Glomerular visceral epithelial cell (primary cell): Measurements from ENCODE around the gene PTPRD.
"Not testable (repeated sequence)": the region's sequence is repeated elsewhere in the genome, so short reads cannot be mapped to it uniquely, and the experiment has no call there.

Source experiments
- DNase-seq: peaks from one replicate; pipeline ENCODE4 v3.0.0-alpha.2; 2016; ENCODE audit errors: extremely low spot score

The PTPRD gene

GRCh38 chr9:9319007-9319406 lies 1293.8 kb downstream of the PTPRD start:
- no peak for DNase-seq

DNA sequence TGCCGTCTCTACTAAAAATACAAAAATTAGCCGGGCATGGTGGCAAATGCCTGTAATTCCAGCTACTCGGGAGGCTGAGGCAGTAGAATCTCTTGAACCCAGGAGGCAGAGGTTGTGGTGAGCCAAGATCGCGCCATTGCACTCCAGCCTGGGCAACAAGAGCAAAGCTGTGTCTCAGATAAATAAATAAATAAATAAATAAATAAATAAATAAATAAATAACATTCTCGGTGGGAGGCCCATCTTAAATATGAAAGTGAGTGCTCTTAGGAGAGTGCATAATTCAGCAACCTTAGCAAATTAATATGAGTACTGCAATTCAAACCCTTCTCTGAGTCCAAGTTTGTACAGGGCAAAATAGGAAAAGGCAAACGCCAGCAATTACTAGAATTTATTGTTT lies 1302.1 kb downstream of the PTPRD start:
- not testable (repeated sequence) for DNase-seq

DNA sequence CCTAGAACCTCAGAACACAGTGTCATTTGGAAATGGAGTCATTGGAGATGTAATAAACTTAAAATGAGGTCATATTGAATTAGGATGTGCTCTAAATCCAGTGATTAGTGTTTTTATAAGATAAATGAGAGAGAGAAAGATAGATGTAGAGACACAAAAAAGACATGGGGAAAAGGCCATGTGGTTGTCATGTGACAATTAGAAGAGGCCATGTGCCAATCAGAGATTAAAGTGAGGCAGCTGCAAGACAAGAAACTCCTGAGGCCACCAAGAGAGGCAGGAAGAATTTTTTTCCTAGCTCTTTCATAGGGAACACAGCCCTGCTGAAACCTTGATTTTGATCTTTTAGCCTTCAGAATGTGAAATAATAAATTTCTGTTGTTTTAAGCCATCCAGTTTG lies 1307.2 kb downstream of the PTPRD start:
- no peak for DNase-seq

DNA sequence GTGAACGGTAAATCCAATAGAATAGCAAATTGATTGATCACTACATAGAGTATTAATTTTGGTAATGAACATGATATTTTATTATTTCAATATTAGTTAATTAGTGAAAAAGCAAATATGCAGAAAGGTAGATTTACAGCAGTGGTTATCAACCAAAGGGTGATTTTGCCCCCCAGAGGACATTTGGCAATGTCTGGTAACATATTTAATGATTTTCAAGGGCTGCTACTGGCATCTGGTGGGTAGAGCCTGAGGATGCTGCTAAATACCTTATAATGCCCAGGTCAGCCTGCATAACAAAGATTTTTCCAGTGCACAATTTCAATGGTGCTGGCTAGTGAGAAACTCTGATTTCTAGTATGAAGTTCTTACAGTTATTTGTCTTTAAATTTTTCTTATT lies 1313.7 kb downstream of the PTPRD start:
- no peak for DNase-seq

DNA sequence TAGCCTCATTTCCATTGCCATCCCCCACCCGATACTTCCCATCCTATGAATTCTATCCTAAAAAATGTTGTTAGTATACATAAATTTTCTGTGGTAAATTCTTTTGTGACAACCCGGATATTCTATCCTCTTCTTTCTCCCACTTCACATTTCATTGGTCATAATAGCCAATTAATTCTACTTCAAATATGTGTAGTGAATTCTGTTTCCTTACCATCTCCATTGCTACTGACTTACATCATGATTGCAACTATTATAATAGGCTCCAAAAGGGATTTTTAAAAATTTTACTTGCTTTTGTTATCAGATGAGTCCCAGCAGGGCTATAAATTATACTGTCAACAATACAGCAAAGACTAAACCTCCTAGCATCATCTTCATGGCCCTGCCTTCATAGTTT lies 1326.8 kb downstream of the PTPRD start:
- no peak for DNase-seq

GRCh38 chr9:9284201-9284600 lies 1328.6 kb downstream of the PTPRD start:
- DNase-seq: no peak

DNA sequence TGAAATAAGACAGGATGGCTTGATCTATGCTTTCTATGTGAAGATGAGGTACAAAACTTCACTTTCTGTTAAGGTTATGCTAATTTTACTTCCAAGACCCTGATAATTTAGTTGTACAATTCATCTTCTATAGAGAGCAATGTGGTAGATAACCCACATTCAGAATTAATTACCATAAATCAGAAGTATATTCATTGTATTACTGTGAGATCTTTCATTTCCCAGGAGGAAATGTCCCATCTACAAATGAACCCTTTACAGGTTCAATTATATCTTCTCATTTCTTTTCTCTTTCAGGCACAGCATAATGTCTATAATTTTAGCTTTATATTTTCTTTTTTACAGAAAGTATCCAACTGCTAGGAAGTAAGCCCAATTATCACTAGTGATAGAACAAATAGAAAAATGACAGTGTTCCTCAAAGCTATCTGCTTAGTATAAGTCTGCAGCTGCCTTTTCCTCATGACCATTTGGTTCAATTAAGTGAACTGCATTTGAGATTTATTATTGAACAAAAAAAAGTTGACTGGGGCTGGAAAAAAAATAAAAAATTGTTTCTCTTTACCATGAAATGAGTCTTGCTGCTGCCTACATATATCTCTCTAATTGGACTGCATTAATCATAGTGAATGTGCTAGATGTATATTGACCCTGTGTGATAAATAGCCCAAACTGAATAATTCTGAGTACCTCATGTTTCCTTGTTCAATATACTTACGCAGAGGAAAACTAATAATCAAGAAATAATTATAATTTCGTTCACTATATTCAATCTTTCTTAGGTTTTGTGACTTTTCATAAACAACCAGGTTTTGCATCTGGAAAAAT lies 1329.4 kb downstream of the PTPRD start:
- DNase-seq: no peak

- DNase-seq: no peak
Measured at GRCh38 chr9:9275601-9276000, 1337.2 kb downstream of the PTPRD start.

DNA sequence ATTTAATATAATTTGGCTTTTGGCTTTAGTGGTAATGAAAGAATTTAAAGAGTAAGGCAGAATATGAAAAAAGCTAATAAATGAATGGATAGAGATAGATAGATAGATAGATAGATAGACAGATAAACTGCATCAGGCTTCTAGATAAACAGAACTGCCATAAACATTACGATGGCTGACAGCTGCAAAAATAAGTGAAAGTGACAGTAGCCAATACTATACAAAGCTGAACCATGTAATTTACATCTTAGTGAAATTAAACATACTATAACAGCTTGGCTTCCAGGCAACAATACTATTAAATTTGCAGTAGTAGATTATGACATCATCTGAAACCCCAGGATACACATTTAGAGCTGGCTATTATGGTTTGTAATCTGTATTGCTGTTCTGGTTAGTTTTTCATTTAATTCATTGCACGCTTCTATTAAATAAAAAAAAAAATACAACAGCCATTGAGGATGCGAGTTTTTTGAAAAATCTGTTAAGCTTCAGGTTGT lies 1354.8 kb downstream of the PTPRD start:
- no peak for DNase-seq

DNA sequence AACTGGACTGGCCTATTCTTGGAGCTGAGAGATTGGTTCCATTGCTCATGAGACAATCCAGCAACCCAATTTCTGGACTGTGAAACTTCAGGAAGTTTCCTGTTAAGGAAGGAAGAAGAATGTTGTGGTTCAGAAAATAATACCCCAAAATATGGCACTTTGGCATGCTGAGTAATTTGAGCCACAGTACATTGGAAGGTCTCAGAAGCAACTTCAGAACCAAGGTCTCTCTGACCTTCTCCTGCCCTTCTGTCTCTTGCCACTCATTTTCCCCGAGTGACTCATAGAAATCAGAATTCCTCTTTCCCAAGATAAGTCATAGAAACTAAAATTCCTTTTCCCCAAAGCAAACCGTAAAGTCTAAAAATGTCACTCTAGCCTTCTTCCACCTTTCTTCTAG lies 1366.1 kb downstream of the PTPRD start:
- DNase-seq: no peak

- DNase-seq: no peak
Measured at GRCh38 chr9:9231946-9232345, 1380.9 kb downstream of the PTPRD start.

DNA sequence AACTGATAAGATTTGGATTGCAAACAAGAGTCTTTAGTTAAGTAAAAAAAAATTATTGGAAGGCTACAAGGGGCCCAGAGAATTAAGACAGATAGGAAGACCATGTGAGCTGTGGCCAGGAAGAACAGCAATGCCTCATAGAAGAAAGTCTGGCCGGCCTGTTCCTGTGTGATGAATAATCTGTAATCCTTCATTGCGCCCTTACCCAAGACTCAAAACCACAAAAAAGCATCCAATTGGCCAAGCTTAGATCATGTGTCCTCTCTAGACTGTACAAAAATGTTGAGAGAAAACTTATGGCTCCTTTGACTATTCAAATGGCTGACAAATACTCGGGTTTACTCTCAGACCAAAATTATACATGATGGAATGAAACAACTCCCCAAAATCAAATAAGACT lies 1383.5 kb downstream of the PTPRD start:
- no peak for DNase-seq

DNA sequence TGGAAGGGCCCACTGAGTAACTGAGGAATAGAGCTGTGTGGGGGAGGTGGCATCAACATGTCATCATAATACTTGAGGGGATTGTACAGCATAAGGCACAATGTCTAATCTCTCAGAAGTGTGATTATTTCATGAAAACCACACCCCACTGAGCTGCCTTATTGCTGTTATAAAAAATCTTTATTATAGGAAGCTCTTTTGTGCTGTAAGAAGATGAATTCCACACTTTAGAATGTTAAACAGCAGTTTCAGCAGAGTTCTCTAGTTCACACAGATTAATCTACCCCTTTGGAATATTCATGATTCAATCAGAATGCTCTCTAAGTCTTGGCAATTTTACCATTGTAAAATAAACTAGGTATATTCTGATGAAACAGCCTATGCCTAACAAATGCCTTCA lies 1389.6 kb downstream of the PTPRD start:
- no peak for DNase-seq

DNA sequence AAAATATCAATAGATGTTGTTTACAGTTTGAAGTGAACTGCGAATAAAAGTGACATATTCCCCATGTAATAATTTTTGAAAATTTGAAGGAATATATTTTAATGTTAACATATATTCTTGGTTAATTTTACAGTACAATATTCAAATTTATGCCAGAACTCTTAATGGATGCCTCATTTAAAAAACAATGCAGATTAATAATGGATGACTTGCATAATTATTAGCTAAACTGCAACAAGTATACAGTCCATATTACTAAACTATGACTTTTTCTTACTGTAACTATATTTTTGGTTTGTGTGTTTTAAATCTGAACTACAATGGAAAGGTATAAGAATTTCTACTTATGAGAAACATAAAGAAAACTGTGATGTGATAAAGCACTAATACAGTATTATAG lies 1390.1 kb downstream of the PTPRD start:
- no peak for DNase-seq

DNA sequence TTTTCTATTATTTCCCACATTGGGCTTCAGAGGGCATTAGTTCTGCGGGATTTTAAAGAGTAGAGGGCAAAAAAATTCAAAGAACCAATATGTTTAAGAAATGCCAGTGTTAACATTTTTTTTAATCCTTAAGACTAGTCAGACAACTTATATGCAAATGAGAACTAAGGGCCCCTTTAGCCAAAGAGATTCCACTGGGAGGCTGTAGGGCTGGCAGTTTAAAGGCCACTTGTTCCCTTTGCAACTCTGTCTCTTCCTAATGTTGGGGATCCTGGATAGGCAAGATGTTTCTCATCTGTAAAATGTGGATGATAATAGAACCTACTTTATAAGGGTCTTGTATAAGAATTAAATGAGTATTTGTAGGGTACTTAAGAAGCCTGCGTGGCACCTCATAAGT lies 1395.9 kb downstream of the PTPRD start:
- DNase-seq: no peak

GRCh38 chr9:9215050-9215449 lies 1397.8 kb downstream of the PTPRD start:
- DNase-seq: no peak

DNA sequence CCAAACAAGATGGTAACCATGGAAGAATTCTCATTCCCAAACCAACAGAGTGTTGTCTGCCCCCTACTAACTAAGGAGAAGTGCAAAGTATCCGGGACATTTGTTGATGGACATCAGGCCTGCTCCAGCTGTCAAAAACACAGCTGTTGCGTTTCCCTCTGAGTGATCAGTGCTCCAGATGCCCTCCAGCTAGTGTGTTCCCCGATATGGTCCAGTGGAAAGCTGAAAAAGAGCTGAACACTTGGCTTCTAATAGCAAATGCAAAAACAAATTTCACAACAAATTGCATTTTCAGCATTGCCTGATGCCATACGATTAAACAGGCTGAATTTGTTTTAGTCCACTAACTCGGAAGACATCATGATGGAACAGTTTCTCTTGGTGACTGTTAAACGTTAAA lies 1398.7 kb downstream of the PTPRD start:
- DNase-seq: no peak

DNA sequence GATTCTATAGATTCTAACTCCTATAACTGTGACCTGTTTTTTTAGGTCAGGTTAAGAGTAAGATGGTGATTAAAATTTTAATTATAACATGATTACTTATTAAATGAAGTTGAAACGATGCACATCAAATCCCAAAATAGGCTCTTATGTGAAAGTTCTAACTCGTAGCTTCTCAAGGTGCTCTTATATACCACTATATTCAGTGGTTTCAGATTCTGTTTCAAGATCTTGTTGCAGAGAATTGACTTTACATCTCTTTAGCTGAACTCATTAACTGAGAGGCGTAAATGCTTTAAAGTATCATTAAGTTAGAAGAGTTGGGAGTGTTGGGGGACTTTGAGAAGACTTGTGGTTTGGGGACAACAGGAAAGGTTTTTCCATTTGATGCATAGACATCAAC lies 1399.8 kb downstream of the PTPRD start:
- DNase-seq: no peak

DNA sequence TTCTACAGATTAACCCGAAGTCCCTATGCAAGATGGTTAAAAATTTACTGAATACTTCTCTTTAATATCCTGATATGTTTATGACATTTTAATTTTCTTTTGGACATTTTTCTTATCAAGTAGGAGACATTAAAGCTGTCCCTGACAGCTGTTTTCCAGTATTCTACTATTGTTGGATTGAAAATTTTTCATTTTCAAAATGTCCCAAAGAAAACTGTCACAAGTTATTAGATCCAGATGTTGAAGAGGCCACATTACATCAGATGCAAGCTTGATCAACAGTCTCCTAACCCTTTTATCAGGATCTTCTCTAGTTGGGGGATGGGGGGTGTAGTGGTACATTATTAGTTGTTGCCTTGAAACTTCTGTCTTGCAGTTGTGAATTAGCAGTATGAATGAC lies 1410.5 kb downstream of the PTPRD start:
- no peak for DNase-seq

DNA sequence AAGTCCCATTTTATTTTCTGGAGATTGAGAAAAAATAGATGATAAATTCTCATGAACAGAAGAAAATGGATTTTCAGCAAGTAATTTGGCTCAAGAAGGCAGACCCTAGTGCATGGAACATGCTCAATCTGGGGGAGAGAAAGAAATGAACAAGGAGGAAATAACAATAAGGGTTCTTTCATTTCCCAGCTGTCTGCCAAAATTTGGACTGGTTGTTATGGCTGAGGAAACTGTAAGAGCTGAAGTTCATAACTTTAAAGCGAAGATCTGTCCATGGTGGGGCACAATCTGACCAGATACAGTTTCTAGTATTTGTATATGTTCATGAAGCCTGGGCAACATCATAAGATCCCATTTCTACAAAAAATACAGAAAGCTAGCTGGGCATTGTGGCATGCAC lies 1426.7 kb downstream of the PTPRD start:
- DNase-seq: no peak

DNA sequence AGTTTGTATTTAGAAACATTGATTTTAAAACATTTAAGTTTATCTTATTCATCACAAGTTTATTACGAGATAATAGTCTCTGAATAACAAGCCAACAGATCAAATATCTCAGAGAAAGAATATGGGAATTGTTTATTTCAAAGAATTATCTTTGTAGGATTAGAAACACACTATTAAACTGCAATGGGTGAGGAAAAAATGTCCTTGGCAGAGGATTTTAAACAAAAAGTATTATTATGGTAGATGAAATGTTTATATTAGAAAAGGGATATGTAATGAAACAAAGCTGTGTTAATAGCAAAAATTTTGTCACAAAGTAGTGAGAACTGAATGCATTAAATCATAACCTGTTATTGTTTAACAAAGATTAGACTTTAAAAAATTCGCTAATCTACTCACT lies 1430.4 kb downstream of the PTPRD start:
- no peak for DNase-seq

DNA sequence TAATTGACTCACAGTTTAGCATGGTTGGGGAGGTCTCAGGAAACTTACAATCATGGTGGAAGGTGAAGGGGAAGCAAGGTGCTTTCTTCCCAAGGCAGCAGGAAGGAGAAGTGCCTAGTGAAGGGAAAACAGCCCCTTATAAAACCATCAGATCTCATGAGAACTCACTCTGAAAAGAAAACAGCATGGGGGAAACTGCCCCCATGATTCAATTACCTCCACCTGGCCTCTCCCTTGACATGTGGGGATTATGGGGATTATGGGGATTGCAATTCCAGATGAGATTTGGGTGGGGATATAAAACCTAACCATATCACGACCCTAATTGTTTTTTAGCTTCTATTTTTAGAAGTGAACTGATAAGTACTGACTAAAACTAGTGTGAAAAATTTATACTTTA lies 1435.7 kb downstream of the PTPRD start:
- DNase-seq: no peak

DNA sequence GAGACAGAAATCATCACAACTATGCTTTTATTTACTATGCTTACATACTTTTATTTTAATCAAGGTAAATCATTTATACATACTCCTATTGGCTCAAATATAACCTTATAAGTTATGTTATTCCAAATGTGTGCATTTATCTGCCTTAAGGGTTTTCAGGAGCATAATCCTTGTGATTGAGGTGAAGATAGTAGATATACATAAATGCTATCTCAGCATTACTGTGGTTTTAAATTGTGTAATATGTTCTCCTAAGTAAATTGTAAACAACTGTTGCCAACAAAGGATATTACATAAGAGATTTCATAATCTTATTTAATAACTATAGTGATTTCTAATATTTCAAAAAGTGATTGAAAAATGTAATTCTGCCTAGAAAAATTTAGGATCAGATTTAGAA lies 1438.4 kb downstream of the PTPRD start:
- no peak for DNase-seq

GRCh38 chr9:9173264-9173663 lies 1439.5 kb downstream of the PTPRD start:
- DNase-seq: no peak
